Mucosa of rectum (tissue), 2 donors: ENCODE measurements around the gene LRPPRC.

ENCODE experiments used
- H3K27ac ChIP-seq, 2 donors: one replicate each; pipeline ENCODE4 v1.7.0; 2013; ENCODE audit warnings: inconsistent platforms in 2 of 2, low read depth in 2 of 2, low read length in 2 of 2
- H3K27me3 ChIP-seq, 2 donors: one replicate each; pipeline ENCODE4 v1.7.0; 2013; ENCODE audit warnings: low read length in 2 of 2; ENCODE audit not compliant: control insufficient read depth in 2 of 2, insufficient read depth in 2 of 2
- H3K36me3 ChIP-seq, 2 donors: one replicate each; pipeline ENCODE4 v1.7.0; 2013; ENCODE audit warnings: low read length in 2 of 2; ENCODE audit not compliant: control insufficient read depth in 2 of 2, insufficient read depth in 2 of 2
- H3K4me1 ChIP-seq, 2 donors: one replicate each; pipeline ENCODE4 v1.7.0; 2013; ENCODE audit warnings: low read length in 2 of 2, mild to moderate bottlenecking in 1 of 2; ENCODE audit not compliant: control insufficient read depth in 2 of 2, insufficient read depth in 2 of 2
- H3K4me3 ChIP-seq, 2 donors: one replicate each; pipeline ENCODE4 v1.7.0; 2013; ENCODE audit warnings: low read length in 2 of 2
- H3K9ac ChIP-seq, 2 donors: one replicate each; pipeline ENCODE4 v1.7.0; 2013; ENCODE audit warnings: low read length in 2 of 2, low read depth in 1 of 2, mild to moderate bottlenecking in 1 of 2
- H3K9me3 ChIP-seq, 2 donors: one replicate each; pipeline ENCODE4 v1.7.0; 2013; ENCODE audit warnings: low read length in 2 of 2; ENCODE audit not compliant: control insufficient read depth in 2 of 2
- donor health status: healthy.
- donor health status: Normal muscosa, but diverticular disease.

The LRPPRC gene

DNA sequence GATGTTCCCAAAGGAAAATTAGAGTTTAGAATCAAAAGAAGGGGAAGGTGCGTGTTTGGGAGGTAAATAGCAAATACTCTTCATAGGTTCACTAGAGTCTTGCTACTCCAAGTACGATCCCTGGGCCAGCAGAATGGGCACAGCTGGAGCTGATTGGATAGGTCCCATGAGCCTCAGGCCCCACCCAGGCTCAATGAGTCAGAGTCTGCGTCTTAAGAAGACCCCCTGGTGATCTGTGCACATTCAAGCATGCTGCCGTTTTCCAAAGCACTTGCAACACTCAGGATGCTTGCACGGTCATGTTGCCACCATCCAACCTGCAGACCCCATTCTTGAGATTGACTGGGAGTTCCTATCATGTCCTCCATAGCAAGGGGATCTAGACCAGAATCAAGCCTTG is 116.5 kb downstream of the LRPPRC start:
- H3K36me3 ChIP-seq, result no peaks in the 10 kb centered on the region
- H3K9ac ChIP-seq, result no peak overlapping the region
- no peaks in the 10 kb centered on the region for H3K9me3 ChIP-seq
- no peaks in the 10 kb centered on the region for H3K27me3 ChIP-seq
- no peak overlapping the region for H3K27ac ChIP-seq
- no peaks in the 10 kb centered on the region for H3K4me1 ChIP-seq
- no peak overlapping the region for H3K4me3 ChIP-seq

DNA sequence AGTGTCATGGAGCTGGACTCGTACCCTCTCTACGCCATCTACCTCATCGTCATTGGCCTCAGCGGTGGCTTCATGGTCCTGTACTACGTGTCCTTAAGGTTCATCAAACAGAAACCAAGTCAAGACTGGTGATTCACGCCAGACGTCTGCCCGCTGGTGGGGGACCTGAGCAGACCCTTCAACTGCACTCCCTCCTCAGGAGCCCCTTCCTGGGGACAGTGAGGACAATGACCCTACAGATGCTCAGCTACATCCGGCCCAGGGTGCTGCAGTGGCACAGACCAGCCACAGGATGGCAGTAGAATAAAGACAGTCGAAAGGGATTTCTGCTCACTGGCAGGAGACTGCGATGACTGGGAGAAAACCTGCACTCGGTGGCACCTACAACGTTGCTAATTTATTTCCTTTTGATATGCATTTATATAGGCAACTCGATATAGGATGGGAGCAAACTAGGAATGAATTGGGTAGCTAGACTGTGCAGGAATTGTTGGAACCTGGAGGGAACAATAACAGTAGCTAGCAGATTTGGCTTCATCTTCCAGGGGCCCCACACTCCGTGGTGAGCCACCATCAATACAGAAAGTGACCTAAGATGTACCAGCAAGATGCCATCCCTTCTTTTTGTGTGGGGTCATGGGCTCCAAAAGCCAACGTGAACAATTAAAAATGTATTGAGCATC is 117.9 kb downstream of the LRPPRC start:
- H3K27ac ChIP-seq, result no peak overlapping the region
- H3K4me1 ChIP-seq, result no peaks in the 10 kb centered on the region
- H3K9ac ChIP-seq, result no peak overlapping the region
- no peaks in the 10 kb centered on the region for H3K36me3 ChIP-seq
- H3K4me3 ChIP-seq, result no peak overlapping the region
- no peaks in the 10 kb centered on the region for H3K9me3 ChIP-seq
- no peaks in the 10 kb centered on the region for H3K27me3 ChIP-seq

DNA sequence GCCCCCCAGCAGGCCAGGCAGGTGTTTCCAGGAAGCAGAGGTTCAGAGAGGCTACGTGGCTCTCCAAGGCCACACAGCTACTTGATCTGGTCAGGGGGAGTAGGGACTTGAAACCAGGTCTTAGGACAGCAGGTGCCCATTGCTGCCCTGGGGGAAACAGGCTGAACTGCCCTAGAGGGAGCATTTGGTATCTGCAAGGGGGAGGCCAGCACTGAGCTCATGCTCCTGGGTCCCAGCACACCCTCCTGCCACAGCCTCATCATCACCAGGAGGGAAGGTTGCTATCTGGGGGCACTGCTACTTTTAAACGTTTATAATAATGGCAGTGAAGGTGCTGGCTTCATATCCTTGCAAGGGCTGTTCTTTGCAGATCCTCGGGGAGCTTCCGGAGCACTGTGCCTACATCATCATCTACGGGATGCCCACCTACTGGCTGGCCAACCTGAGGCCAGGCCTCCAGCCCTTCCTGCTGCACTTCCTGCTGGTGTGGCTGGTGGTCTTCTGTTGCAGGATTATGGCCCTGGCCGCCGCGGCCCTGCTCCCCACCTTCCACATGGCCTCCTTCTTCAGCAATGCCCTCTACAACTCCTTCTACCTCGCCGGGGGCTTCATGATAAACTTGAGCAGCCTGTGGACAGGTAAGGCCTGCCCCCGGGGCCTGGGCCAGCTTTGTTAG is 120.9 kb downstream of the LRPPRC start:
- H3K9me3 ChIP-seq, result no peaks in the 10 kb centered on the region
- H3K9ac ChIP-seq, result no peak overlapping the region
- no peaks in the 10 kb centered on the region for H3K4me1 ChIP-seq
- H3K27ac ChIP-seq, result no peak overlapping the region
- no peaks in the 10 kb centered on the region for H3K27me3 ChIP-seq
- H3K36me3 ChIP-seq, result no peaks in the 10 kb centered on the region
- H3K4me3 ChIP-seq, result no peak overlapping the region

DNA sequence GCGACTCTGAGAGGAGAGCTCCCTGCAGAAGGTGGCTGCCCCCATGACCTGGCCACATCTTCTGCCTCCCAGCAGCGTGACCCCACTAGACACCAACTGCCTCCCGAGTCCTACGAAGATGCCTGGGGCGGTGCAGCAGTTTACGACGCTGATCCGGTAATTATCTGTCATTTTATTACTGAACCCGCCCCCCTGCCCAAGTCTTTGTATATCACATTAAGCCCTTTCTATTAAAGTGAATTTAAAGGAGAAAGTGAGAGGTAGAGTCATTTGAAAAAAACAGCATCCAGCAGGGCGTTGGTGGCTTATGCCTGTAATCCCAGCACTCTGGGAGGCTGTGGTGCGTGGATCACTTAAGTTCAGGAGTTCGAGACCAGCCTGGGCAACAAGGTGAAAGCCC is 123.6 kb downstream of the LRPPRC start:
- H3K27me3 ChIP-seq, result no peaks in the 10 kb centered on the region
- H3K27ac ChIP-seq, result no peak overlapping the region
- H3K4me1 ChIP-seq, result no peaks in the 10 kb centered on the region
- H3K4me3 ChIP-seq, result no peak overlapping the region
- no peaks in the 10 kb centered on the region for H3K36me3 ChIP-seq
- no peak overlapping the region for H3K9ac ChIP-seq
- no peaks in the 10 kb centered on the region for H3K9me3 ChIP-seq

DNA sequence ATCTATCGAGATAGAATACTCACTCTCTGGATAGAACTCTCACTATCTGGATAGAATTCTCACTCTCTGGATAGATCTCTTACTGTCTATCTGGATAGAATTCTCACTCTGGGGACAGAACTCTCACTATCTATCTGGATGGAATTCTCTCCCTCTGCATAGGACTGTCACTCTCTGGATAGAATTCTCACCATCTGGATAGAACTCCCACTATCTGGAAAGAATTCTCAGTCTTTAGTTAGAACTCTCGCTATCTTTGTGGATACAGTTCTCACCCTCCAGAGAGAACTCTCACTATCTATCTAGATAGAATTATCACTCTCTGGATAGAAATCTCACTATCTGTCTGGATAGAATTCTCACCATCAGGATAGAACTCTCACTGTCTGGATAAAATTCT is 140.5 kb downstream of the LRPPRC start:
- no peak overlapping the region for H3K4me3 ChIP-seq
- no peaks in the 10 kb centered on the region for H3K4me1 ChIP-seq
- H3K27me3 ChIP-seq, result peaks cover 0 to 6% of the 10 kb centered on the region in 2 donors
- H3K9me3 ChIP-seq, result no peaks in the 10 kb centered on the region
- H3K9ac ChIP-seq, result no peak overlapping the region
- no peaks in the 10 kb centered on the region for H3K36me3 ChIP-seq
- no peak overlapping the region for H3K27ac ChIP-seq

DNA sequence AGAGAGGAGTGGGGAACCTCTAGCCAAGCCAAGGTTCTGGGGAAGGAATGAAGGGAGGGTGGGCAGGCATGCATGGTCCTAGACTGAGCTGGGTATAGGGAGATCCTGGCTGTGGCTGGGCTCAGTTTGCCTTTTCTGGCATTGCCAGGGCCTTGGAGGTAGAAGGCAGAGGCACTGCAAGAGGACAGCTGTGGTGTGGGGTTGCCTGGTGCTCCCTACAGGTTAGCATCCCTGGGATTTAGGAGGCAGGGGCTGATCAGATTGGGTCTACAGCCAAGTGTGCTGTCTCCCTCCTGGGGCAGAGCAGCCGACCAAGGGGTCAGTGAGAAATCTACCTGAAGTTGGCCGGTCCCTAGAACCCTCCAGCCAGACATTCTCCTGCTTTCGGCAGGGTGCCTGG is 141.1 kb downstream of the LRPPRC start:
- Histone ChIP-seq H3K9me3 (no peaks in the 10 kb centered on the region), H3K27me3 (peaks cover 0 to 6% of the 10 kb centered on the region in 2 donors), H3K9ac (no peak overlapping the region), H3K4me3 (no peak overlapping the region), H3K36me3 (no peaks in the 10 kb centered on the region), H3K27ac (no peak overlapping the region), H3K4me1 (no peaks in the 10 kb centered on the region)

DNA sequence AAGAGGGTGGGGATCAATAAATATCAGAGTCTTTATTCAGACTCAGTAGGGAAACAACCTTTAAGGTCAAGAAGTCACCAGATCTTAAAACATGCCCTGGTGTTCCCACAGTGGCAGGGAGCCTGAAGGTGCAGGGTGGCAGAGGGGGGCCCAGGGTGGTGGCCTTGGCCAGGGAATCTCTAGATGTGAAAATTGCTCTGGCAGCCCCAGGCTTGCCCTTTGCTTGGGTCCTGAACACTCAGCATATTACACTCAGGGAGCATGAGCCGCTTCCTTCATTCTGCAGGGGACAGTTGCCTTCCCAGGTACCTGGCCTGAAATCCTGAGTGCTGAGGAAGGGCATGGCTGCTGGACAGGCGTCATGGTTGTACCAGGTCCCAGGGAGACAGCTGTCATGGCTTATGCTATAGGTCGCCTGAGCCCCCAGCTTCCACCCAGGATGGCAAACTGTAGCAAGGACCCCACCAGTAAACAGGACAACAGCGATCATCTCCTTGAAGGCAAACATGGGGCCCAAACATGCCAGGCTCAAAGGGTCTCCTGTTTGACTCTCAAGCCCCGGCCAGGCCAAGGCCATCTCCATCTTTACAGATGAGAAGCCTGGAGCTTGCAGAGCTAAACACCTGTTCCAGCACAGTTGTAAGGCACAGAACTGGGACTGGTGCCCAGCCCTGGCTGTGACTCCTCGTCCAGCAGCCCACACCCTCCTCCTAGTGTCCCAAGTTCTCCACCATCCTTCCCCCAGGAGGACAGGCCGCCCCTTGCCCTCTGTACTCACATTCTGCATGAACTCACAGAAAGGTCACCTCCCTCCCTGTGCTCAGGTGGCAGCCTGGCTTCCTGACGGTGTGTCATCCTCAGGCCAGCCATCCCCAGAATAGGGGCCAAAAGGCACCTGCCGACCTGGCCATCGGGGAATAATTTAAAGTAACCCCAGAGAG is 142.4 kb downstream of the LRPPRC start:
- Histone ChIP-seq H3K9ac (no peak overlapping the region), H3K9me3 (no peaks in the 10 kb centered on the region), H3K4me3 (no peak overlapping the region), H3K27me3 (peaks cover 0 to 4% of the 10 kb centered on the region in 2 donors), H3K36me3 (no peaks in the 10 kb centered on the region), H3K27ac (no peak overlapping the region), H3K4me1 (no peaks in the 10 kb centered on the region)

DNA sequence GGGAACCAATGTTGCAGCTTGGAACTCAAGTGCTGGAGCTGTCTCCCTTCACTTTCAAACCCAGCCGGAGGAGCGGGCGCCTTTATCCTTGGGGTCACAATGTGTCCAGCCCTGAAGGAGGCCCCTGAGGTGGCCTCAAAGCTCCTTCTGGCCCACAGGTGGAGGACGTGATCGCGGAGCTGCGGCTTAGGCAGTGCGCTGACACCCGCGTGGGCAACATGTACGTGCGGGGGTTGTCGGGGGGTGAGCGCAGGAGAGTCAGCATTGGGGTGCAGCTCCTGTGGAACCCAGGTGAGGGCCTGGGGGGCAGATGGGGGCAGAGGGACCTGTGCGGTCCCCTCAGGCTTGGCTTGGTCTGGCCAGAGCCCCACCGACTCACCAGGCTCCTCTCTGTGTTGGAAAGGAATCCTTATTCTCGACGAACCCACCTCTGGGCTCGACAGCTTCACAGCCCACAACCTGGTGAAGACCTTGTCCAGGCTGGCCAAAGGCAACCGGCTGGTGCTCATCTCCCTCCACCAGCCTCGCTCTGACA is 143.5 kb downstream of the LRPPRC start:
- H3K4me1 ChIP-seq, result no peaks in the 10 kb centered on the region
- peaks cover 0 to 4% of the 10 kb centered on the region in 2 donors for H3K27me3 ChIP-seq
- no peak overlapping the region for H3K9ac ChIP-seq
- no peak overlapping the region for H3K27ac ChIP-seq
- no peaks in the 10 kb centered on the region for H3K9me3 ChIP-seq
- H3K36me3 ChIP-seq, result no peaks in the 10 kb centered on the region
- H3K4me3 ChIP-seq, result no peak overlapping the region

DNA sequence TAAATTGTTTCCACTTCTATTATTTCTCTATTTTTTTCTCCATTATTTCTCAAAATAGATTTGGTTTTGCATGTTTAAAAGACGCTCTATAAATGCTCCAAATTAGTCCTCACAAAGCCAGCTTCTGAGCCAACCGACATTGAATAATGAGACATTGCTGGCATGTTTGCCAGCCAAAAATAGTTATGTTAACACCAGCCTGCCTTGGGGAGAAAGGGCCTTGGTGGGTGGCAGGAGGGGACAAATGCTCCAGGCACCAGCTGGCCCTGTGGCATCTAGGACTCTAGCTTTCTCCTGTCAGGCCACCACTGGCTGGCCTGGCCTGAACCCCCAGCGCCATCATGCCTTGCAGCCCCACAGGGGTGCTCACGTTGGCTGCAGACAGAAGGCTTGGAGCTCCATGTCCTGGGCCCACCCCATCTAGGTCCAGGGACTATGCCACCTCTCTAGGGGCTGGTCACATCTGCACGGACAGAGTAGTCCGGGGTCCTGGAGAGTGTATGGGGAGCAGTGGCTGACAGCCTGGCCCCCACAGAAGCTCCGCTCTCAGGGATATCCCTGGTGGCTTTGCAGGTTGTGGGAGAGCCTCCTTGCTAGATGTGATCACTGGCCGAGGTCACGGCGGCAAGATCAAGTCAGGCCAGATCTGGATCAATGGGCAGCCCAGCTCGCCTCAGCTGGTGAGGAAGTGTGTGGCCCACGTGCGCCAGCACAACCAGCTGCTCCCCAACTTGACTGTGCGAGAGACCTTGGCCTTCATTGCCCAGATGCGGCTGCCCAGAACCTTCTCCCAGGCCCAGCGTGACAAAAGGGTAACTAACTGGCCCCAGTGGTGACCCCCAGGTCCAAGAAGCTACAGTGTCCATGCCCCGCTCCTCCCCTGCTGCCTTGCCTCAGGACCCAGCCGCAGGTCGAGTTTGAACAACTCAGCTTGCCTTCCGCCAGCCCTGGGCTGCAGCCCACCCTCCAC is 144.5 kb downstream of the LRPPRC start:
- Histone ChIP-seq H3K4me3 (no peak overlapping the region), H3K36me3 (no peaks in the 10 kb centered on the region), H3K4me1 (no peaks in the 10 kb centered on the region), H3K9ac (no peak overlapping the region), H3K9me3 (no peaks in the 10 kb centered on the region), H3K27ac (no peak overlapping the region), H3K27me3 (peaks cover 0 to 4% of the 10 kb centered on the region in 2 donors)
